ENCODE data around the gene UBE2N. TPM values are rescaled to one million over a fixed set of nuclear protein-coding genes. Genes with fewer than 3 reads are reported as not detected.

UBE2N gene
- total and polyA plus RNA-seq, 10 of the 15 experiments (the other 5 are each of a cell fraction or from before 2014, with no cell fraction given) = 243 to 945 (median 443) TPM

- 0 out of 2 replicates have a peak, but pooled peaks have one; percentile 28 for TF ChIP-seq ZNF592 (IDR thresholded peaks at IDR 0.05)
- no peak for TF ChIP-seq EZH2 (IDR thresholded peaks at IDR 0.05; ENCODE audit: borderline replicate concordance, control insufficient read depth, low read depth, low read length)
Observed at GRCh38 chr12:93419388-93420034, 22.2 kb downstream of the UBE2N start (continued).

GRCh38 chr12:93417967-93418480 lies 23.7 kb downstream of the UBE2N start:
- no peak overlapping the region for H3K9ac ChIP-seq (ENCODE audit: control insufficient read depth, insufficient read depth, low read length)
- no peak overlapping the region for H3K4me2 ChIP-seq (ENCODE audit: control insufficient read depth, insufficient read depth)
- 0 out of 2 replicates have a peak overlapping the region, but pooled peaks have one; percentile 31 for H3K27ac ChIP-seq (ENCODE audit: control insufficient read depth, insufficient read depth)
- ChIA-PET POLR2A (interaction anchor here (0.6 to 1.4 kb wide), 5 partner anchors 8 to 428 kb away, joined by 3 to 4 read pairs (median 3); no protein-coding TSS in a partner anchor), RAD21 (ENCODE audit: unreplicated experiment) (interaction anchor here (0.6 to 6.9 kb wide), 12 partner anchors 12 to 684 kb away, joined by 3 to 123 read pairs (median 3); no protein-coding TSS in a partner anchor), SMC1A (ENCODE audit: uncharacterized antibody, unreplicated experiment) (interaction anchor here (0.6 to 4.4 kb wide), 16 partner anchors 10 to 430 kb away, joined by 3 to 86 read pairs (median 4); no protein-coding TSS in a partner anchor), CTCF (interaction anchor here (0.7 to 8.8 kb wide), 12 partner anchors 12 to 634 kb away, joined by 3 to 166 read pairs (median 3); no protein-coding TSS in a partner anchor)
- ATAC-seq = no peak
- H2AFZ ChIP-seq (ENCODE audit: control insufficient read depth, low read depth, low read length) = no peak overlapping the region
- FAIRE-seq = no peak
- DNase-seq (ENCODE audit: low read depth, low spot score) = no peak
- H3K4me3 ChIP-seq = no peak overlapping the region
- H3K9me3 ChIP-seq (replicated peaks; ENCODE audit: control insufficient read depth, insufficient read depth, low read length) = no peaks in the 10 kb centered on the region
- in situ Hi-C loops (cut with MboI) (no loop called here), intact Hi-C loops (cut with micrococcal nuclease; ENCODE audit: unreplicated experiment) (loop anchor here (5.0 kb wide), 1 partner anchor 631 kb away; no protein-coding TSS in a partner anchor)
- no peaks in the 10 kb centered on the region for H3K27me3 ChIP-seq (replicated peaks in 1 of 2; ENCODE audit: control insufficient read depth in 2 of 2, insufficient read depth in 2 of 2, low read length in 1 of 2)
- WGBS (ENCODE audit: insufficient coverage, insufficient replicate concordance, low lambda C conversion rate, missing lambda C conversion rate) = 71% methylated on average over 4 of the region's 4 CpGs
- H3K36me3 ChIP-seq (ENCODE audit: control insufficient read depth in 2 of 2, insufficient read depth in 2 of 2, low read length in 1 of 2) = peaks cover 0 to 4% of the 10 kb centered on the region in 2 experiments; a peak in 1 of 4 replicates
- H4K20me1 ChIP-seq (ENCODE audit: control insufficient read depth, insufficient read depth) = peaks cover 5% of the 10 kb centered on the region; the same call in 1 of the 2 replicates
- peaks cover 68% of the 10 kb centered on the region for H3K4me1 ChIP-seq (ENCODE audit: control insufficient read depth, insufficient read depth, low read length)
- peaks cover 98% of the 10 kb centered on the region for H3K79me2 ChIP-seq (ENCODE audit: control insufficient read depth, insufficient read depth, low read length)
- BruUV-seq (replicated peaks) = no TSS peak
- no peak for TF ChIP-seq IKZF1 (conservative IDR thresholded peaks at IDR 0.05)
- no peak for TF ChIP-seq NRF1 (conservative IDR thresholded peaks at IDR 0.05; ENCODE audit: low read depth, low read length)
- TF ChIP-seq, protein P1, sequence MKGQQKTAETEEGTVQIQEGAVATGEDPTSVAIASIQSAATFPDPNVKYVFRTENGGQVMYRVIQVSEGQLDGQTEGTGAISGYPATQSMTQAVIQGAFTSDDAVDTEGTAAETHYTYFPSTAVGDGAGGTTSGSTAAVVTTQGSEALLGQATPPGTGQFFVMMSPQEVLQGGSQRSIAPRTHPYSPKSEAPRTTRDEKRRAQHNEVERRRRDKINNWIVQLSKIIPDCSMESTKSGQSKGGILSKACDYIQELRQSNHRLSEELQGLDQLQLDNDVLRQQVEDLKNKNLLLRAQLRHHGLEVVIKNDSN (IDR thresholded peaks at IDR 0.05; ENCODE audit: borderline replicate concordance, extremely low read length, insufficient read depth, low read depth, low read length) = no peak
- no peak for TF ChIP-seq SIX5 (IDR thresholded peaks at IDR 0.05; ENCODE audit: low read depth, low read length, severe bottlenecking)
- TF ChIP-seq, protein P2, sequence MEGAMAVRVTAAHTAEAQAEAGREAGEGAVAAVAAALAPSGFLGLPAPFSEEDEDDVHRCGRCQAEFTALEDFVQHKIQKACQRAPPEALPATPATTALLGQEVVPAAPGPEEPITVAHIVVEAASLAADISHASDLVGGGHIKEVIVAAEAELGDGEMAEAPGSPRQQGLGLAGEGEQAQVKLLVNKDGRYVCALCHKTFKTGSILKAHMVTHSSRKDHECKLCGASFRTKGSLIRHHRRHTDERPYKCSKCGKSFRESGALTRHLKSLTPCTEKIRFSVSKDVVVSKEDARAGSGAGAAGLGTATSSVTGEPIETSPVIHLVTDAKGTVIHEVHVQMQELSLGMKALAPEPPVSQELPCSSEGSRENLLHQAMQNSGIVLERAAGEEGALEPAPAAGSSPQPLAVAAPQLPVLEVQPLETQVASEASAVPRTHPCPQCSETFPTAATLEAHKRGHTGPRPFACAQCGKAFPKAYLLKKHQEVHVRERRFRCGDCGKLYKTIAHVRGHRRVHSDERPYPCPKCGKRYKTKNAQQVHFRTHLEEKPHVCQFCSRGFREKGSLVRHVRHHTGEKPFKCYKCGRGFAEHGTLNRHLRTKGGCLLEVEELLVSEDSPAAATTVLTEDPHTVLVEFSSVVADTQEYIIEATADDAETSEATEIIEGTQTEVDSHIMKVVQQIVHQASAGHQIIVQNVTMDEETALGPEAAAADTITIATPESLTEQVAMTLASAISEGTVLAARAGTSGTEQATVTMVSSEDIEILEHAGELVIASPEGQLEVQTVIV (IDR thresholded peaks at IDR 0.05; ENCODE audit: borderline replicate concordance, partially characterized antibody) = no peak
- no peak for TF ChIP-seq EED (IDR thresholded peaks at IDR 0.05; ENCODE audit: low read depth)
- no peak for TF ChIP-seq BMI1 (IDR thresholded peaks at IDR 0.05; ENCODE audit: borderline replicate concordance)
- no peak for TF ChIP-seq ESRRA (IDR thresholded peaks at IDR 0.05; ENCODE audit: low read length)
- TF ChIP-seq FOS (IDR thresholded peaks at IDR 0.05; ENCODE audit: borderline replicate concordance, extremely low read depth, insufficient read length) = no peak
- TF ChIP-seq SREBF2 (IDR thresholded peaks at IDR 0.05; ENCODE audit: low read length) = no peak
- no peak for TF ChIP-seq ZSCAN29 (IDR thresholded peaks at IDR 0.05)
